Endothelial cell of umbilical vein (primary cell): ENCODE results near the gene RINL.

Experiments
- CTCF ChIP-seq, 2 donors: IDR thresholded peaks; 1 replicate in 1 of 2; 2 replicates in 1 of 2; pipeline ENCODE4 v1.5.1; 2011; ENCODE audit warnings: low read length in 2 of 2, mild to moderate bottlenecking in 2 of 2, moderate library complexity in 2 of 2, control low read depth in 1 of 2, inconsistent platforms in 1 of 2, low read depth in 1 of 2; ENCODE audit not compliant: insufficient read depth in 1 of 2; ENCODE audit errors: extremely low read depth in 1 of 2
- EZH2 ChIP-seq: IDR thresholded peaks from 2 replicates; pipeline ENCODE4 v1.6.1; 2012; ENCODE audit warnings: borderline replicate concordance, low read depth, mild to moderate bottlenecking, moderate library complexity, low read length, inconsistent platforms; ENCODE audit not compliant: severe bottlenecking
- JUN ChIP-seq: IDR thresholded peaks from 2 replicates; pipeline ENCODE4 v1.6.1; 2011; ENCODE audit warnings: borderline replicate concordance, low read depth; ENCODE audit not compliant: insufficient read length, insufficient read depth
- MAX ChIP-seq: IDR thresholded peaks from 2 replicates; pipeline ENCODE4 v1.6.1; 2011; ENCODE audit not compliant: insufficient read depth, insufficient read length
- POLR2A ChIP-seq: IDR thresholded peaks from 2 replicates; pipeline ENCODE4 v1.6.1; 2012; ENCODE audit warnings: low read depth, mild to moderate bottlenecking, control low read depth, low read length
- POLR2AphosphoS5 ChIP-seq: IDR thresholded peaks from 2 replicates; pipeline ENCODE4 v1.6.1; 2012; ENCODE audit warnings: low read depth, mild to moderate bottlenecking, control low read depth, low read length, moderate library complexity; ENCODE audit not compliant: insufficient read depth

DNA sequence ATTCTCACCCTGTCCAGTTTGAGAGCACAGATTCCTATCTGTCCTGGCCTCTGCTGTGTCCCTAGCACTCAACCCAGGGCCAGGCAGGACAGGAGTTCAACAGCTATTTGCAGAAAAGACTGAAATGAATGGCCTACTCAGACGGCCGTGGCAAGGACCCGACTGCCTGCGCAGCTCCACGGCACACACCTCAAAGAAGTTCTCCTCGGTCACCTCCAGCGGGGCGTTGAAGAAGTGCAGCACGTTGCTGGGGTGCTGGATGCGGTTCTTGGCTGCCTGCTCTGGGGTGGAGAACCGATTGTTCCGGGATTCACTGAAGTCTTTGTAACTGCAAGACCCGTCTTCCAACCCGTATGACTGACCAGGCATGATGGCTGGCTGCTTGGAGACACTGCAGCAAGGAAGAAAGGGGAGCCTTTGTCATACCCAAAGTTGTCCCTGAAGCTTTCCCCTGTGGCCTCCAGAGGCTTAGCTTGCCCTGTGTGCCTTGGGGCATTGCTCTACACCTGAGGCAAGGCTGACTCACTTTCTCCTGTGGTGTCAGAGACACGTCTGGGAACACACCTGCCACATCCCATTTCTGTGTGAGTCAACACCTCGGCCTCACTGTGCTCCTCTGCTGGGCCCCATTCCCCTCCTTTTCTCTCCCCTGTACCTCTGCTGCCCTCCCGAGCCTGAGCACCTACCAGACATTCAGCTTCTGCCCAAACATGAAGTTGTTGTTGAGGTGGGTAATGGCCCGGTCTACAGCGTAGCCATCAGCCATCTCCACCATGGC lies 39.7 kb downstream of the RINL start:
- no peak for TF ChIP-seq JUN
- TF ChIP-seq POLR2AphosphoS5: no peak
- TF ChIP-seq CTCF (IDR thresholded peaks at IDR 0.05; ENCODE audit: extremely low read depth in 1 of 2, insufficient read depth in 1 of 2, low read depth in 1 of 2, low read length in 2 of 2): no peak
- TF ChIP-seq EZH2: no peak
- TF ChIP-seq POLR2A: peak; percentile 20
- no peak for TF ChIP-seq MAX
